Osteocyte (in vitro differentiated cells): ENCODE results near the gene HOXA6. TPM values are rescaled to one million over a fixed set of nuclear protein-coding genes. Genes with fewer than 3 reads are reported as not detected.

Experiments
- DNase-seq: peaks from one replicate; pipeline ENCODE4 v3.0.0; 2021; ENCODE audit warnings: mixed read lengths; ENCODE audit not compliant: unreplicated experiment; ENCODE audit errors: extremely low spot score
- H3K27ac Mint-ChIP-seq: one replicate; pipeline ENCODE4 v1.8.0; 2021; ENCODE audit warnings: mild to moderate bottlenecking, mixed read lengths; ENCODE audit not compliant: unreplicated experiment
- H3K27me3 Mint-ChIP-seq: one replicate; pipeline ENCODE4 v1.8.0; 2021; ENCODE audit warnings: mixed read lengths; ENCODE audit not compliant: unreplicated experiment
- H3K36me3 Mint-ChIP-seq: one replicate; pipeline ENCODE4 v1.8.0; 2021; ENCODE audit warnings: mixed read lengths; ENCODE audit not compliant: unreplicated experiment
- H3K4me1 Mint-ChIP-seq: one replicate; pipeline ENCODE4 v1.8.0; 2021; ENCODE audit warnings: mixed read lengths; ENCODE audit not compliant: unreplicated experiment
- H3K4me3 Mint-ChIP-seq: one replicate; pipeline ENCODE4 v1.8.0; 2021; ENCODE audit warnings: mild to moderate bottlenecking, moderate library complexity, mixed read lengths; ENCODE audit not compliant: unreplicated experiment
- H3K9me3 Mint-ChIP-seq: one replicate; pipeline ENCODE4 v1.8.0; 2021; ENCODE audit warnings: mixed read lengths; ENCODE audit not compliant: unreplicated experiment
- total RNA-seq: library from RNA; stranded (reverse); gene quantifications from 2 replicates; pipeline ENCODE4 v1.2.1, GENCODE V29; 2021
- TF ChIP-seq, protein P1 (sequence below): fragments of 200-600 bp; sonication (generic); IDR thresholded peaks from 2 replicates; pipeline ENCODE4 v1.5.0; 2021; ENCODE audit warnings: antibody characterized with exemption, mild to moderate bottlenecking, moderate library complexity

Gene HOXA6
- total RNA-seq, 1 donor from 2014 or later, result not detected

DNA sequence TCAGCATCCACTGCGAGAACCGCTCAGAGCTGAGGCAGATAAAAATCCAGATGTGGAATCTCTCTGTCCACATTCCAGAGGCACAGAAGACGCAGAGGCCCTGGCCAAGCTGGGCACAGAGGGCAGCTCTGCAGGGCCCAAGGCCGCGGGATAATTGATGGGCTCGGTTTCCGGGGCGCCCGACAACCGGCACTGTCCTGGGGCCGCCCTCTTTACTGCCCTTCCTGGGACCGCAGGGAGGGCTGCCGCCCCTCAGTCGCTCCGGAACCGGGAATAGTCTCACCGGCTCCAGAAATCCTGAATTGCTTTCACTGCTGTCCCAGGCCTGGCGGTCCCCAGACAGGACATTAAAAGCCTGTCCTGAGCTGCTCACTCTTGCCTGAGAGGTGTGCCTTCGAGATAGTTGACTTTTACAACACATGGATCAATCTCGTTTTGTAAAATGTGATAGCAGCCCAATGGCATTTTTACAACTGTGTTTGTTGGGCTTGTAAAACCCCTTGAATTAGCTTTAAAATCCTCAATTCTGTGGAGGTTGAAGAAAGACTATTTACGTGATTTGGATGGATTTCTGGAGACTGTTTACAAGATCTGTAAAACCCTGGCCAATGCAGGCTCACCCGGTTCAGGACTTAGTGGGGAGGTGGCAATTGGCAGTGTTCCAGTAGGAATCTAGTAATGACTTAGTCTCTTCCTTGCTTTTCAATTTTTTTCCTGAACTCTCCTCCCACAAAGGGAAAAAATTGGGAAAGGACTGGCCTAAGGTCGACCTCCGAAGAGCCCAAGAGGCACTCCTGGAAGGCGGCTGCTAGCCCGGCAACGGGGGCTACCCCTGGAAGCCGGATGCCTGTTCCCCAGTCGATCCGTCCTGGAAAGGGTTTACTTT, 1.4 kb upstream of the HOXA6 start:
- Mint-ChIP-seq H3K27ac (no peak overlapping the region), H3K27me3 (peaks cover 89% of the 10 kb centered on the region), H3K9me3 (no peaks in the 10 kb centered on the region), H3K4me1 (peaks cover 10% of the 10 kb centered on the region), H3K36me3 (peaks cover 2% of the 10 kb centered on the region), H3K4me3 (no peak overlapping the region)
- TF ChIP-seq, protein P1, sequence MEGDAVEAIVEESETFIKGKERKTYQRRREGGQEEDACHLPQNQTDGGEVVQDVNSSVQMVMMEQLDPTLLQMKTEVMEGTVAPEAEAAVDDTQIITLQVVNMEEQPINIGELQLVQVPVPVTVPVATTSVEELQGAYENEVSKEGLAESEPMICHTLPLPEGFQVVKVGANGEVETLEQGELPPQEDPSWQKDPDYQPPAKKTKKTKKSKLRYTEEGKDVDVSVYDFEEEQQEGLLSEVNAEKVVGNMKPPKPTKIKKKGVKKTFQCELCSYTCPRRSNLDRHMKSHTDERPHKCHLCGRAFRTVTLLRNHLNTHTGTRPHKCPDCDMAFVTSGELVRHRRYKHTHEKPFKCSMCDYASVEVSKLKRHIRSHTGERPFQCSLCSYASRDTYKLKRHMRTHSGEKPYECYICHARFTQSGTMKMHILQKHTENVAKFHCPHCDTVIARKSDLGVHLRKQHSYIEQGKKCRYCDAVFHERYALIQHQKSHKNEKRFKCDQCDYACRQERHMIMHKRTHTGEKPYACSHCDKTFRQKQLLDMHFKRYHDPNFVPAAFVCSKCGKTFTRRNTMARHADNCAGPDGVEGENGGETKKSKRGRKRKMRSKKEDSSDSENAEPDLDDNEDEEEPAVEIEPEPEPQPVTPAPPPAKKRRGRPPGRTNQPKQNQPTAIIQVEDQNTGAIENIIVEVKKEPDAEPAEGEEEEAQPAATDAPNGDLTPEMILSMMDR, result no peak
- DNase-seq, result no peak

DNA sequence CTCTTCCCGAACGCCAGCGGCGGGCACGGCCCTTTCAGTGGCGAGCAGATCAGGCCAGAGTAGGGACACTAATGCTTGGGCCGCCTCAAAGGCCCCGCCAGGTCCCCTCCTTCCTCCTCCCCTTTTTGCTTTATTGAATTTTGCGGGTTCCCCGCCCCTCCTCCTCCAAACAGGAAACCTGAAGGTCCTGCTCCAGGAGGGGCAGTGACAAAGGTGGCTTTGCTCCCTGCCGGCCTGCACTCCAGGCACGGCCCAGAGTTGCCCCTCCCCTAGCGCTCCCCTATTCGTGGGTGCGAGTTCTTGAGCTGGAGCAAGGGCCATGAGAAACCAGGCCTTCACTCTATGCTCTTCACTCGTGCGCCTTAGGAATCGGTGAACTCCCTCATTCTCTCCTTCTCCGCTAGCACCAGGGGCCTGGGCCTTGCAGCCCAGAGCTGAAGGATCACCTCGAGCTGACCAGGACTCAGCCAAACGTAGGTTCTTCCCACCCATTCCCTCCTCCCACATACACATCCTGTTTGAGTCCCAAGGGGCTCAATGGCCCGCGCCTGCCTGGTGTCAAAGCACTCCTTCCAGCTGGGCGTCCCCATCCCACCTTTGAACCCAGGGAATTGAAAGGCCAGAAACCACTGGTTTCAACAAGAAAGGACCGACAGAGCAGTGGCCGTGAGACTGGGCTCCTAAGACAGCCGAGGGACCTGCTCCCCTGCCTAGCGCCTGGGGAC, 619 bp upstream of the HOXA6 start:
- H3K36me3 Mint-ChIP-seq, result peaks cover 2% of the 10 kb centered on the region
- no peak overlapping the region for H3K4me3 Mint-ChIP-seq
- DNase-seq, result peak; percentile 73
- TF ChIP-seq, protein P1, result no peak
- H3K9me3 Mint-ChIP-seq, result no peaks in the 10 kb centered on the region
- H3K27ac Mint-ChIP-seq, result no peak overlapping the region
- H3K27me3 Mint-ChIP-seq, result peaks cover 86% of the 10 kb centered on the region
- H3K4me1 Mint-ChIP-seq, result peaks cover 10% of the 10 kb centered on the region

DNA sequence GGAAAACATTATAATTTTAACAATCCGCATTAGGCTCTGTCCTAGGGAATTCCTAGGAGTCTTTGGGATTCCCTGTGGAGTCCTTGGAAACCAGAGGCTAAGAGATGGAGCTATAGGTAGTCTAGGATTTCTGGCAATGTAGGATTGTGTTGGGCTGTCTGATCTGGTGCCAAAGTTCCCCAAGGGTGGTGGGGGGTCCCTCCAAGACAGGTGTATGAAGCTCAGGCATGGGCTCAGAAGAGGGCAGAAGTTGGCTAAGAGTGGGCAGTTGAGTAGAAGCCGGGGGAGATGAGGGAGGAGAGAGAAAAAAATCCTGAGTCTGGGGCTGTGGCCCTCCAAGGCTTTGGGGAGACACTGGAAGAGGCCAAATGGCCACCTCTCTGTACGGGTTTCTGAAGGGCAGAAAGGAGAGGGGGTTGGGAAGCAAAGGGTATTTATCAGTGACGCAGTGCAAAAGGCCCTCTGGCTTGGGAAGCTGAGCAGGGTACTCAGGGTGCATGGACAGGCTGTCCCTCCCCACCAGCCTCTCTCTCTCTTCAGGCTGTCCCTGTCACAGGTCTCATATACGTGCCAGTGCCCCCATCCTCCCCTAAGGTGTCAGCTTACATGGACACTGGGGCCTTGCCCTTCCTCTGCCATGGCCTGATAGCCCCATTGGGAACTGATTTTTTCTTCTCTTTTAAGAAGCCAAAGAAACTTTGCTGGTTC, 929 bp downstream of the HOXA6 start:
- H3K27ac Mint-ChIP-seq, result no peak overlapping the region
- H3K4me1 Mint-ChIP-seq, result peaks cover 13% of the 10 kb centered on the region
- H3K9me3 Mint-ChIP-seq, result no peaks in the 10 kb centered on the region
- TF ChIP-seq, protein P1, result no peak
- H3K4me3 Mint-ChIP-seq, result no peak overlapping the region
- peaks cover 2% of the 10 kb centered on the region for H3K36me3 Mint-ChIP-seq
- H3K27me3 Mint-ChIP-seq, result peaks cover 85% of the 10 kb centered on the region
- no peak for DNase-seq

DNA sequence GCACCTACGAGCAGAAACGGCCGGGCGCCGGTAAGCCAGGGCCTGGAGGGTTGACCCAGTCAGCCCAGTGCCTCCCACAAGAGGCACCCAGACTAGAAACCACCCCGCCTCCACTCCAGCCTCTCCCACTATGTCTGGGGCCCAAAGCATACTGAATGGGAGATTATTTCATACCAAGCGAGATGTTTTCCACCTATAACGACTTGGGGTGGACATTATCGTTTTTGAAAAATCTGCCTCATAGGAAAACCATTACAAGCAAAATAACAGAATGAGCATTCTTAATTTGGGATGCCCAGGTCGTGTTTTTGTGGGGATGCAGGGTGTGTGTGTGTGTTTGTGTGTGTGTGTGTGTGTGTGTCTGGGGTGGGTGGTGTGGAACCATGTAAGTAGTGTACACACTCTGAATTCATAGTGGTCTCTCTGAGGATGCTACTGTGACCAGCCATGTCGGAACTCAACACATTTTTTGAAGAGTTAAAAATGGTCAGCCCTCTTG, 1.6 kb downstream of the HOXA6 start:
- H3K36me3 Mint-ChIP-seq, result peaks cover 2% of the 10 kb centered on the region
- TF ChIP-seq, protein P1, result no peak
- H3K4me3 Mint-ChIP-seq, result no peak overlapping the region
- no peaks in the 10 kb centered on the region for H3K9me3 Mint-ChIP-seq
- H3K27me3 Mint-ChIP-seq, result peaks cover 85% of the 10 kb centered on the region
- H3K4me1 Mint-ChIP-seq, result peaks cover 6% of the 10 kb centered on the region
- no peak overlapping the region for H3K27ac Mint-ChIP-seq
- no peak for DNase-seq
